OCI-LY1 (cell line): Measurements from ENCODE around the gene CHRNB2.

Source experiments
- H2AFZ ChIP-seq: fragments of 200-600 bp; sonication (generic), shearing (Covaris generic); 2 replicates; pipeline ENCODE4 v1.6.0; 2014; ENCODE audit warnings: antibody characterized with exemption, mild to moderate bottlenecking, low read length
- H3F3A ChIP-seq: fragments of 200-600 bp; sonication (generic), shearing (Covaris generic); 2 replicates; pipeline ENCODE4 v1.6.0; 2014; ENCODE audit warnings: mild to moderate bottlenecking, antibody characterized with exemption, low read length, moderate library complexity; ENCODE audit not compliant: insufficient read depth
- H3K27ac ChIP-seq: fragments of 200-600 bp; sonication (generic); 2 replicates; pipeline ENCODE4 v1.5.1; 2014; ENCODE audit warnings: low read length, mixed run types, mild to moderate bottlenecking, low read depth; ENCODE audit not compliant: poor library complexity, severe bottlenecking
- H3K27me3 ChIP-seq: fragments of 200-600 bp; sonication (generic); 2 replicates; pipeline ENCODE4 v1.6.0; 2014; ENCODE audit warnings: antibody characterized with exemption, mild to moderate bottlenecking, low read length, moderate library complexity; ENCODE audit not compliant: insufficient read depth
- H3K36me3 ChIP-seq: fragments of 200-600 bp; sonication (generic); 2 replicates; pipeline ENCODE4 v1.6.1; 2014; ENCODE audit warnings: mild to moderate bottlenecking, antibody characterized with exemption, low read length, moderate library complexity, mixed read lengths; ENCODE audit not compliant: insufficient read depth
- H3K4me1 ChIP-seq: fragments of 200-600 bp; sonication (generic); 2 replicates; pipeline ENCODE4 v1.5.1; 2014; ENCODE audit warnings: mild to moderate bottlenecking, low read length, moderate library complexity; ENCODE audit not compliant: insufficient read depth, severe bottlenecking
- H3K4me2 ChIP-seq: fragments of 200-600 bp; sonication (generic), shearing (Covaris generic); 2 replicates; pipeline ENCODE4 v1.6.1; 2014; ENCODE audit warnings: low read length
- H3K4me3 ChIP-seq: fragments of 200-600 bp; sonication (generic); 2 replicates; pipeline ENCODE4 v1.5.1; 2014; ENCODE audit warnings: low read length, low read depth, mild to moderate bottlenecking, mixed read lengths; ENCODE audit not compliant: poor library complexity, severe bottlenecking
- H3K79me2 ChIP-seq: fragments of 200-600 bp; shearing (Covaris generic); 2 replicates; pipeline ENCODE4 v1.6.1; 2016; ENCODE audit warnings: mixed run types, low read length, mixed read lengths; ENCODE audit not compliant: insufficient read depth
- H3K9ac ChIP-seq: fragments of 200-600 bp; sonication (generic), shearing (Covaris generic); 2 replicates; pipeline ENCODE4 v1.6.1; 2014; ENCODE audit warnings: mild to moderate bottlenecking, low read length, mixed read lengths
- H3K9me2 ChIP-seq: fragments of 200-600 bp; sonication (generic), shearing (Covaris generic); 2 replicates; pipeline ENCODE4 v1.6.1; 2014; ENCODE audit warnings: low read depth, mild to moderate bottlenecking, low read length, mixed read lengths
- H3K9me3 ChIP-seq: fragments of 200-600 bp; shearing (Covaris generic); 2 replicates; pipeline ENCODE4 v1.6.1; 2014; ENCODE audit warnings: low read length, mixed read lengths
- H4K20me1 ChIP-seq: fragments of 200-600 bp; sonication (generic), shearing (Covaris generic); 2 replicates; pipeline ENCODE4 v1.6.0; 2016; ENCODE audit warnings: mild to moderate bottlenecking, low read length; ENCODE audit not compliant: insufficient read depth
- CTCF ChIP-seq: fragments of 200-600 bp; sonication (generic), shearing (Covaris generic); IDR thresholded peaks from 2 replicates; pipeline ENCODE4 v1.5.1; 2017; ENCODE audit warnings: mild to moderate bottlenecking, antibody characterized with exemption, low read length, moderate library complexity, mixed read lengths
- EZH2 ChIP-seq: fragments of 200-600 bp; sonication (generic), shearing (Covaris generic); IDR thresholded peaks from 2 replicates; pipeline ENCODE4 v1.8.0; 2017; ENCODE audit warnings: borderline replicate concordance, mixed run types, mild to moderate bottlenecking, antibody characterized with exemption, low read length, moderate library complexity, mixed read lengths

The CHRNB2 gene

GRCh38 chr1:154607609-154608396 lies 40.2 kb downstream of the CHRNB2 start, which contains the start of gene ADAR:
Gene ADAR, minus strand, starts transcription at chr1:154608186. Its CDS starts 180 bp downstream, at chr1:154608006.
- Histone ChIP-seq H3K9me2 (no peaks in the 10 kb centered on the region), H3K79me2 (peaks cover 53% of the 10 kb centered on the region), H3K4me1 (peaks cover 70% of the 10 kb centered on the region), H3K4me2 (peak within 1 kb of the TSS; percentile 99), H3K9me3 (no peaks in the 10 kb centered on the region), H3K36me3 (peaks cover 14% of the 10 kb centered on the region; the same call in 1 of the 2 replicates), H3K4me3 (peak within 1 kb of the TSS; percentile 100), H4K20me1 (no peaks in the 10 kb centered on the region), H3K27me3 (no peaks in the 10 kb centered on the region), H3F3A (no peaks in the 10 kb centered on the region; the same call in 1 of the 2 replicates), H2AFZ (0 out of 2 replicates have a peak within 1 kb of the TSS, but pooled peaks have one; percentile 32), H3K9ac (peak within 1 kb of the TSS; percentile 98), H3K27ac (peak within 1 kb of the TSS; percentile 85)
- TF ChIP-seq CTCF, result peak; percentile 15; the same call in 1 of the 2 replicates
- no peak for TF ChIP-seq EZH2

DNA sequence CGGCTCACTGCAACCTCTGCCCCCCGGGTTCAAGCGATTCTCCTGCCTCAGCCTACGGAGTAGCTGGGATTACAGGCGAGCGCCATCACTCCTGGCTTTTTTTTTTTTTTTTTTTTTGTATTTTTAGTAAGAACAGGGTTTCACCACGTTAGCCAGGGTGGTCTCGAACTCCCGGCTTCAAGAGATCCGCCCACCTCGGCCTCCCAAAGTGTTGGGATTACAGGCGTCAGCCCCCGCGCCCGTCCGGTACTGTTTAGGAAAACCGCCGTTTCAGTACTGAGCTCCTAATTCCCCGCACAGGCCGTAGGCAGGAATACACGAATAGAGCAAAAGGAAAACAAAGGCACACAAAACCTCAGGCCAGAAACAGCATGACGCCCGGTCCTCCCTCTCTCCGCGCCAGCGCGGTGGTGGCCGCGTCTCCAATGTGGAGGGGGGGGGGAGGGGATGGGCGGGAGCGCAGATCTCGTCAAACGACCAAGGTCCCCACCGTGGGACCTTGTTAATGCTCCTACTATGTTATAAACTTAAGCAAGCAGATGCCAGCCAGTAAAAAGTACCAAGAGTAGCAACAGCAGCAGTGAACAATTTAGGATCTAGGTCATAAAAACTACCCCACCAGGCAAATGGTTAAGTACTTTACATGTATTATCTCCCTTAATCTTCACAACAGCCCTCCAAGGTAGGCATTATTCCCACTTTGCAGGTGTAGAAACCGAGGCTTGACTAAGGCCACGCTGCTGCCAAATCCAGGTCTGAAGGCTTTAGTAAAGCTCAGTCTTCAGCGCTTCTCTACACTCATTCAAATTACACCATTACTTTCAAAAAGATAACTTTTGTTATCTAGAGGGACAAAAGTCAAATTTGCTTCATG lies 41.1 kb downstream of the CHRNB2 start:
- Histone ChIP-seq H3K27me3 (no peaks in the 10 kb centered on the region), H3K36me3 (peaks cover 10% of the 10 kb centered on the region; the same call in 1 of the 2 replicates), H2AFZ (no peak overlapping the region), H3K9me3 (no peaks in the 10 kb centered on the region), H3F3A (no peaks in the 10 kb centered on the region; the same call in 1 of the 2 replicates), H3K4me1 (peaks cover 68% of the 10 kb centered on the region), H3K79me2 (peaks cover 45% of the 10 kb centered on the region), H3K9ac (peak overlapping the region; percentile 98), H3K4me2 (peak overlapping the region; percentile 99), H3K4me3 (peak overlapping the region; percentile 100), H3K9me2 (no peaks in the 10 kb centered on the region), H3K27ac (peak overlapping the region; percentile 85), H4K20me1 (no peaks in the 10 kb centered on the region)
- no peak for TF ChIP-seq CTCF
- no peak for TF ChIP-seq EZH2
